Left lung (tissue), 10 donors: ENCODE measurements around the gene BMERB1. TPM values are rescaled to one million over a fixed set of nuclear protein-coding genes. Genes with fewer than 3 reads are reported as not detected.

Source experiments
- ATAC-seq: fragments of 200-7000 bp; cut with Tn5 transposase; one replicate; pipeline ENCODE4 v1.9.1; 2020; ENCODE audit warnings: moderate library complexity
- DNase-seq, 4 donors: peaks; one replicate each; pipeline ENCODE4 v3.0.0-alpha.2; 2013 to 2020
- H3K27ac ChIP-seq, 2 donors: fragments of 200-600 bp; sonication (generic) in 1 of 2; one replicate each; pipeline versions ENCODE4 v1.5.0 to v1.8.0; 2020 to 2021
- H3K27me3 ChIP-seq, 2 donors: fragments of 200-600 bp; sonication (generic) in 1 of 2; one replicate each; pipeline versions ENCODE4 v1.5.0 to v1.8.0; 2020 to 2021
- H3K36me3 ChIP-seq, 2 donors: fragments of 200-600 bp; sonication (generic) in 1 of 2; one replicate each; pipeline versions ENCODE4 v1.5.0 to v1.8.0; 2020 to 2021
- H3K4me1 ChIP-seq, 2 donors: fragments of 200-600 bp; one replicate each; pipeline ENCODE4 v1.8.0; 2021
- H3K4me3 ChIP-seq, 2 donors: fragments of 200-600 bp; sonication (generic) in 1 of 2; one replicate each; pipeline versions ENCODE4 v1.5.0 to v1.8.0; 2020 to 2021; ENCODE audit warnings: mild to moderate bottlenecking in 1 of 2
- H3K9me3 ChIP-seq, 2 donors: fragments of 200-600 bp; sonication (generic) in 1 of 2; one replicate each; pipeline versions ENCODE4 v1.5.0 to v1.8.0; 2020 to 2021
- CTCF ChIP-seq, 2 donors: fragments of 200-600 bp; sonication (generic) in 1 of 2; IDR thresholded peaks; one replicate each; pipeline versions ENCODE4 v1.5.0 to v1.8.0; 2021; ENCODE audit warnings: antibody characterized with exemption in 2 of 2
- intact Hi-C, 2 donors: fragments of 100-400 bp; cut with DNase I; formaldehyde crosslinking; loops; one replicate each; pipeline versions ENCODE4 v1.11.2 to v1.14.2; 2022
- polyA plus RNA-seq, 6 donors: library from polyadenylated mRNA; unstranded; fragments of 120-200 nt; gene quantifications; one replicate each; pipeline ENCODE4 v1.2.1, GENCODE V29; 2013; ENCODE audit not compliant: insufficient read length in 6 of 6
- total RNA-seq, 2 donors: library from RNA; stranded (reverse); fragmentation: NEBNext Ultra II Directional; extraction: Animal tissue kit (Norgen Biotek cat#: 25700); gene quantifications; one replicate each; pipeline ENCODE4 v1.2.1, GENCODE V29; 2021
- donor health status: DM: no; HTN: yes; CAD: no.
- donor health status: DM: no; HTN: no; CAD: no.

Gene BMERB1
- total and polyA plus RNA-seq, 8 donors, result 12.0 to 45.8 (median 38.4) TPM

GRCh38 chr16:15489016-15489415, 54.6 kb downstream of the BMERB1 start:
- Histone ChIP-seq H3K36me3 (no peaks in the 10 kb centered on the region), H3K4me1 (peaks cover 0 to 20% of the 10 kb centered on the region in 2 donors), H3K27me3 (no peaks in the 10 kb centered on the region), H3K9me3 (no peaks in the 10 kb centered on the region), H3K4me3 (no peak overlapping the region), H3K27ac (peak overlapping the region in 1 of 2 donors; percentile 8)
- DNase-seq, result no peak
- intact Hi-C loops, result no loop called here
- no peak for ATAC-seq
- no peak for TF ChIP-seq CTCF (IDR thresholded peaks at IDR 0.05)

DNA sequence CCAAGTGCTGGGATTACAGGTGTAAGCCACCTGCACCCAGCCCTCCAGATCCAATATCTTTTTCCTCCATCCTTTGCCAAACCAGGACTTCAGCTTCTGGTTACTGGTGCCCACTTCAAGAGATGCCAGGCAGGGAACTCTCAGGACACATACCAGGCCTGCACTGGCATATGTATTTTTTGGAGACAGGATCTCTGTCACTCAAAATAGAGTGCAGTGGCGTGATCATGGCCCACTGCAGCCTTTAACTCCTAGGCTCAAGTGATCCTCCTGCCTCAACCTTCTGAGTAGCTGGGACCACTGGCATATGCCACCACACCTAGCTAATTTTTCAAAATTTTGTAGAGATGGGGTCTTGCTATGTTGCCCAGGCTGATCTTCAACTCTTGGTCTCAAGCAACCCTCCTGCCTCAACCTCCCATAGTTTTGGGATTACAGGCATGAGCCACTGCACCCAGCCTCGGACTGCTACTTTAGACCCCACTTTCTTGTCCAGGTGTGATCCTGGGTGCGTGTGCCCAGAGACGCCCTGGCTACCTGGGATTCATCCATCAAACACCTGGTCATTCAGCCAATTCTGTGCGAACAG, 55.8 kb downstream of the BMERB1 start:
- no peak for ATAC-seq
- H3K4me1 ChIP-seq, result peaks cover 0 to 20% of the 10 kb centered on the region in 2 donors
- H3K27ac ChIP-seq, result peak overlapping the region in 1 of 2 donors; percentile 17
- no peak for DNase-seq
- H3K9me3 ChIP-seq, result no peaks in the 10 kb centered on the region
- intact Hi-C loops, result loop anchor here in 1 of 2 donors (10.0 kb wide), 1 partner anchor 45 kb away; no protein-coding TSS in a partner anchor
- TF ChIP-seq CTCF (IDR thresholded peaks at IDR 0.05), result no peak
- no peaks in the 10 kb centered on the region for H3K27me3 ChIP-seq
- H3K36me3 ChIP-seq, result no peaks in the 10 kb centered on the region
- H3K4me3 ChIP-seq, result no peak overlapping the region

- no peak for DNase-seq
- peaks cover 0 to 20% of the 10 kb centered on the region in 2 donors for H3K4me1 ChIP-seq
- no peak overlapping the region for H3K27ac ChIP-seq
- TF ChIP-seq CTCF (IDR thresholded peaks at IDR 0.05), result no peak
- intact Hi-C loops, result loop anchor here in 1 of 2 donors (10.0 kb wide), 1 partner anchor 47 kb away; no protein-coding TSS in a partner anchor
- no peaks in the 10 kb centered on the region for H3K36me3 ChIP-seq
- H3K9me3 ChIP-seq, result no peaks in the 10 kb centered on the region
- H3K27me3 ChIP-seq, result no peaks in the 10 kb centered on the region
- H3K4me3 ChIP-seq, result no peak overlapping the region
- no peak for ATAC-seq
Measured at GRCh38 chr16:15491411-15491810, 57.0 kb downstream of the BMERB1 start.

GRCh38 chr16:15492091-15492740, 57.8 kb downstream of the BMERB1 start:
- intact Hi-C loops, result loop anchor here in 1 of 2 donors (10.0 kb wide), 1 partner anchor 47 kb away; no protein-coding TSS in a partner anchor
- Histone ChIP-seq H3K36me3 (no peaks in the 10 kb centered on the region), H3K27ac (no peak overlapping the region), H3K27me3 (no peaks in the 10 kb centered on the region), H3K4me1 (peaks cover 0 to 20% of the 10 kb centered on the region in 2 donors), H3K4me3 (no peak overlapping the region), H3K9me3 (no peaks in the 10 kb centered on the region)
- ATAC-seq, result no peak
- TF ChIP-seq CTCF (IDR thresholded peaks at IDR 0.05), result no peak
- no peak for DNase-seq

DNA sequence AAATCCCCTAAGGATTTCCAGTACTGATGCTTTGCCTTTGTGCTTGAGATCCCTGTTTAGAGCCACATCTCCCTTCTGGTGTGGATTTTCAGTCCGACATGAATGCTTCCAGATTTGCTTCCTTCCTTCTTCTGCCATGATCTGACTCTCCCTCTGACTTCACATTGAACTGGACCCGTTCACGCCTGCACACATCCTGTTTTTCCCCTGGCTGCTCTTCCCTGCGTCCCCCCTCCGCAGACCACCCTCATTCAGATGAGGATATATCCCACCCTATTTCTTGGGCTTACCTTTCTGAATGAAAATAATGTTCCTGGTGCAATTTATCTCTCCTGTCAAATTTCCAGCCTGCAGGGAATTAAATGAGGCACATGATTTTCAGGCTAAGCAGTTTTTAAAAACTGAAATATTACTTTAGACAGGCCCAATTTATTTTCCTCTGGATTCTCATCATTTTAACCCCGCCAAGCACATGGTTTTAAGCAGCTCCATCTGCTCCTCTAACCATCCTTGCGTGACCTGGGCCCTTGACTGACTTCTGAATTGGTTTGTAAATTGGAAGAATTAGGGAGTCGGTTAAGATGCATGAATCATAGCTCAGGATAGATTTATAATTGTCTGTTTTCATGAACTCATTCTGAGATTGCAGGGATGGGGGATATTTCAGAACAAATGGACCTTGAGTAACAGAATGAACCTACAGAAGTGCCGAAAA, 59.2 kb downstream of the BMERB1 start:
- Histone ChIP-seq H3K27me3 (no peaks in the 10 kb centered on the region), H3K9me3 (no peaks in the 10 kb centered on the region), H3K27ac (no peak overlapping the region), H3K4me1 (peaks cover 0 to 20% of the 10 kb centered on the region in 2 donors), H3K4me3 (no peak overlapping the region), H3K36me3 (no peaks in the 10 kb centered on the region)
- intact Hi-C loops, result loop anchor here in 1 of 2 donors (10.0 kb wide), 1 partner anchor 49 kb away; no protein-coding TSS in a partner anchor
- TF ChIP-seq CTCF (IDR thresholded peaks at IDR 0.05), result no peak
- ATAC-seq (no peak), DNase-seq (no peak)
